ENCODE data around the gene SLC66A3.

Gene SLC66A3

GRCh38 chr2:11123856-11124759 is 31.2 kb upstream of the SLC66A3 start:
- Histone ChIP-seq H3K4me1 (ENCODE audit: insufficient read depth, low read length) (peaks cover under 1% of the 10 kb centered on the region; the same call in 1 of the 2 replicates), H3K27me3 (ENCODE audit: insufficient read depth, low read length, poor library complexity) (peaks cover 3% of the 10 kb centered on the region), H3K4me3 (ENCODE audit: low read depth in 1 of 2, low read length in 2 of 2) (no peak overlapping the region), H3K4me2 (ENCODE audit: insufficient read depth, low read length) (no peak overlapping the region), H3K36me3 (ENCODE audit: insufficient read depth, low read length) (no peaks in the 10 kb centered on the region), H2AFZ (ENCODE audit: low read depth, low read length) (no peak overlapping the region), H3K9ac (ENCODE audit: low read depth, low read length) (no peak overlapping the region), H4K20me1 (ENCODE audit: insufficient read depth, low read length) (no peaks in the 10 kb centered on the region), H3K27ac (ENCODE audit: low read length) (no peak overlapping the region), H3K9me3 (ENCODE audit: insufficient read depth, low read length, severe bottlenecking) (no peaks in the 10 kb centered on the region), H3K79me2 (ENCODE audit: insufficient read depth, low read length) (no peaks in the 10 kb centered on the region)
- TF ChIP-seq EZH2 (IDR thresholded peaks at IDR 0.05; ENCODE audit: borderline replicate concordance, low read depth, low read length, severe bottlenecking): no peak
- peak; percentile 81 for TF ChIP-seq CTCF (IDR thresholded peaks at IDR 0.05; ENCODE audit: borderline replicate concordance, extremely low read depth, low read length, poor library complexity, severe bottlenecking)
- DNase-seq: peak; percentile 58
- ATAC-seq (ENCODE audit: insufficient read depth, low read depth): peak; percentile 69; the same call in 2 of the 3 replicates

- DNase-seq (no peak), ATAC-seq (ENCODE audit: insufficient read depth, low read depth) (no peak)
- Histone ChIP-seq H3K27ac (ENCODE audit: low read length) (no peak overlapping the region), H3K27me3 (ENCODE audit: insufficient read depth, low read length, poor library complexity) (peaks cover 3% of the 10 kb centered on the region), H2AFZ (ENCODE audit: low read depth, low read length) (no peak overlapping the region), H3K36me3 (ENCODE audit: insufficient read depth, low read length) (no peaks in the 10 kb centered on the region), H3K9me3 (ENCODE audit: insufficient read depth, low read length, severe bottlenecking) (no peaks in the 10 kb centered on the region), H3K4me3 (ENCODE audit: low read depth in 1 of 2, low read length in 2 of 2) (no peak overlapping the region), H4K20me1 (ENCODE audit: insufficient read depth, low read length) (no peaks in the 10 kb centered on the region), H3K9ac (ENCODE audit: low read depth, low read length) (no peak overlapping the region), H3K79me2 (ENCODE audit: insufficient read depth, low read length) (no peaks in the 10 kb centered on the region), H3K4me1 (ENCODE audit: insufficient read depth, low read length) (peaks cover 6% of the 10 kb centered on the region), H3K4me2 (ENCODE audit: insufficient read depth, low read length) (no peak overlapping the region)
- TF ChIP-seq EZH2 (IDR thresholded peaks at IDR 0.05; ENCODE audit: borderline replicate concordance, low read depth, low read length, severe bottlenecking) (no peak), CTCF (IDR thresholded peaks at IDR 0.05; ENCODE audit: borderline replicate concordance, extremely low read depth, low read length, poor library complexity, severe bottlenecking) (no peak)
Observed at GRCh38 chr2:11124760-11125068, 30.6 kb upstream of the SLC66A3 start.

- Histone ChIP-seq H3K4me2 (ENCODE audit: insufficient read depth, low read length) (no peak overlapping the region), H3K9ac (ENCODE audit: low read depth, low read length) (no peak overlapping the region), H3K27ac (ENCODE audit: low read length) (no peak overlapping the region), H3K27me3 (ENCODE audit: insufficient read depth, low read length, poor library complexity) (peaks cover 3% of the 10 kb centered on the region), H4K20me1 (ENCODE audit: insufficient read depth, low read length) (no peaks in the 10 kb centered on the region), H3K4me3 (ENCODE audit: low read depth in 1 of 2, low read length in 2 of 2) (no peak overlapping the region), H3K4me1 (ENCODE audit: insufficient read depth, low read length) (peaks cover 32% of the 10 kb centered on the region), H2AFZ (ENCODE audit: low read depth, low read length) (no peak overlapping the region), H3K79me2 (ENCODE audit: insufficient read depth, low read length) (no peaks in the 10 kb centered on the region), H3K36me3 (ENCODE audit: insufficient read depth, low read length) (no peaks in the 10 kb centered on the region), H3K9me3 (ENCODE audit: insufficient read depth, low read length, severe bottlenecking) (no peaks in the 10 kb centered on the region)
- TF ChIP-seq CTCF (IDR thresholded peaks at IDR 0.05; ENCODE audit: borderline replicate concordance, extremely low read depth, low read length, poor library complexity, severe bottlenecking): no peak
- no peak for TF ChIP-seq EZH2 (IDR thresholded peaks at IDR 0.05; ENCODE audit: borderline replicate concordance, low read depth, low read length, severe bottlenecking)
- DNase-seq (no peak), ATAC-seq (ENCODE audit: insufficient read depth, low read depth) (no peak)
Observed at GRCh38 chr2:11127761-11128160, 27.5 kb upstream of the SLC66A3 start.
